ENCODE data around the gene FAM168A. TPM values are rescaled to one million over a fixed set of nuclear protein-coding genes. Genes with fewer than 3 reads are reported as not detected.

Gene FAM168A
- total and polyA plus RNA-seq, 2 of the 8 experiments (the other 6 are each of a cell fraction or from before 2014, with no cell fraction given): 17.1 to 21.6 TPM

- no peak for TF ChIP-seq CHD7 (IDR thresholded peaks at IDR 0.05; ENCODE audit: insufficient replicate concordance, low read length)
- TF ChIP-seq SIRT6 (IDR thresholded peaks at IDR 0.05; ENCODE audit: low read length): no peak
- no peak for TF ChIP-seq EZH2 (IDR thresholded peaks at IDR 0.05; ENCODE audit: low read depth, low read length, severe bottlenecking)
- no peak for TF ChIP-seq CTBP2 (IDR thresholded peaks at IDR 0.05; ENCODE audit: borderline replicate concordance, insufficient read depth, insufficient read length, low read length)
- no peak for TF ChIP-seq RBBP5 (IDR thresholded peaks at IDR 0.05; ENCODE audit: borderline replicate concordance, low read depth, low read length)
- TF ChIP-seq TAF1 (IDR thresholded peaks at IDR 0.05; ENCODE audit: low read depth, low read length): no peak
- TF ChIP-seq KDM4A (IDR thresholded peaks at IDR 0.05; ENCODE audit: low read depth, low read length, severe bottlenecking): no peak
- no peak for TF ChIP-seq SP1 (IDR thresholded peaks at IDR 0.05; ENCODE audit: low read depth, low read length)
- TF ChIP-seq, protein P1, sequence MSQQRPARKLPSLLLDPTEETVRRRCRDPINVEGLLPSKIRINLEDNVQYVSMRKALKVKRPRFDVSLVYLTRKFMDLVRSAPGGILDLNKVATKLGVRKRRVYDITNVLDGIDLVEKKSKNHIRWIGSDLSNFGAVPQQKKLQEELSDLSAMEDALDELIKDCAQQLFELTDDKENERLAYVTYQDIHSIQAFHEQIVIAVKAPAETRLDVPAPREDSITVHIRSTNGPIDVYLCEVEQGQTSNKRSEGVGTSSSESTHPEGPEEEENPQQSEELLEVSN (IDR thresholded peaks at IDR 0.05): no peak
- no peak for TF ChIP-seq FOSL1 (IDR thresholded peaks at IDR 0.05; ENCODE audit: insufficient read depth, low read depth, low read length)
- TF ChIP-seq SIN3A (conservative IDR thresholded peaks at IDR 0.05 in 1 of 2, IDR thresholded peaks at IDR 0.05 in 1 of 2; ENCODE audit: low read depth in 1 of 2, low read length in 2 of 2): no peak
Measured at GRCh38 chr11:73576185-73576614, 21.7 kb downstream of the FAM168A start (continued).

Data from H1 (cell line).